ENCODE data around the gene SLC18A3. TPM values are rescaled to one million over a fixed set of nuclear protein-coding genes. Genes with fewer than 3 reads are reported as not detected.

The SLC18A3 gene
- total RNA-seq, 1 experiment from 2014 or later = not detected

DNA sequence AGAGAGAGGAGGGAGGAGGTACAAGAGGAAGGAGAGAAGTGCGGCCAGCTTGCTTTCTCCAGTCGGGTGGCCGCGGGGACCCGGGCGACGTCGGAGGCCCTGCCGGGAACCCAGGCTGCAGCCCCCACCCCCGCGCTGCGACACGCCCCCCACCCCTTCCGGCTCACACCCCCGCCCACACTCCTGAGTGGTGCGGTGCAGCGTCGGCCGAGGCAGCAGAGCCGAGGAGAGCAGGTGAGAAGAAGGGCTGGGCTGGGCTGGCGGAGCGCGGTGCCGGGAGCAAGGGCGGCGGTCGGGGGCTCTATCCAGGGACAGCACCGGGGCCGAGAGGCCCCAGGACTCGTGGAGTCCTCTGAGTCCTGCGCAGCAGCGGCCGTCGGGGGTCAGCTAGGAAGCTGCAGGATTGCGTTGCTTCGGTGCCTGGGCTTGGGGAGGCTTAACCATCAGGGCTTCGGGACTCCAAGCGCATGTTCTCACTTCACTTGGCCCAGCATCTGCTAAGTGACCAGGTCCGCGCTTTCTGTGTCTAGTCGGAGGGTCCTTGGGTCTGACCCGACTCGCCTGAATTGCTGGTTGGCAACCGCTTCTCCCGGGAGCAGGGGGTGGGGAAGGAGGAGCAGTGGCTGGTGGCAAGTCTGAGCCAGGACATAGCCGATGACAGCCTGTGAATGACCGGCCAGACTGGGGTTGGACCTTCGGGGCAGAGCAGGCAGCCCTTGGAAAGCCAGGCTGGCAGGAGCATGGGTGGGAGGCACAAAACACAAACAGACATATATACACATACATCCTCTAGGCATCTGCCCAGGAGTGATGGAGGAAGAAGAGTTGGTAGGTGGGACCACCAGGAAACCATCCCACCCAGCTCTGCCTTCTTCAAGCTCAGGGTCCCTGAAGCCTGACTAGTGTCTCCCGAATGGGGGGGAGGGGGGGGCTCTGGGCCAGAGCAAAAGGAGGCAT lies 4.4 kb downstream of the SLC18A3 start:
- Histone ChIP-seq H3K9me3 (ENCODE audit: control insufficient read depth in 1 of 2, insufficient read depth in 1 of 2, low read depth in 1 of 2, low read length in 2 of 2) (no peaks in the 10 kb centered on the region), H2AFZ (ENCODE audit: low read depth, low read length, poor library complexity, severe bottlenecking) (no peak overlapping the region), H3K27me3 (ENCODE audit: insufficient read depth, low read length) (no peaks in the 10 kb centered on the region), H3K9me2 (ENCODE audit: insufficient read depth) (no peaks in the 10 kb centered on the region), H3K36me3 (ENCODE audit: control insufficient read depth in 1 of 2, insufficient read depth in 2 of 2, low read length in 2 of 2) (no peaks in the 10 kb centered on the region), H4K20me1 (ENCODE audit: insufficient read depth) (no peaks in the 10 kb centered on the region), H3K4me1 (ENCODE audit: control insufficient read depth in 1 of 2, insufficient read depth in 2 of 2, low read length in 2 of 2) (peaks cover 0 to 3% of the 10 kb centered on the region in 2 experiments; a peak in 2 of 4 replicates), H3K79me2 (ENCODE audit: insufficient read depth, low read length) (no peaks in the 10 kb centered on the region), H3K27ac (ENCODE audit: low read depth, low read length) (no peak overlapping the region), H3K9ac (ENCODE audit: low read length) (no peak overlapping the region), H3K4me2 (ENCODE audit: low read length) (no peak overlapping the region), H3K4me3 (replicated peaks in 1 of 2; ENCODE audit: low read depth in 1 of 2, low read length in 2 of 2) (no peak overlapping the region)
- TF ChIP-seq SRF (IDR thresholded peaks at IDR 0.05; ENCODE audit: low read depth) (no peak), SIN3A (IDR thresholded peaks at IDR 0.05; ENCODE audit: low read depth) (no peak), ZFX (IDR thresholded peaks at IDR 0.05) (no peak), TCF7L2 (IDR thresholded peaks at IDR 0.05; ENCODE audit: borderline replicate concordance, extremely low read depth, insufficient read depth, insufficient read length) (no peak), EGR1 (IDR thresholded peaks at IDR 0.05; ENCODE audit: low read depth) (no peak), CEBPB (IDR thresholded peaks at IDR 0.05; ENCODE audit: low read depth) (no peak), POLR2AphosphoS5 (IDR thresholded peaks at IDR 0.05; ENCODE audit: low read depth, low read length) (no peak), ZNF274 (IDR thresholded peaks at IDR 0.05; ENCODE audit: low read depth, low read length) (no peak)
- TF ChIP-seq, protein P1, sequence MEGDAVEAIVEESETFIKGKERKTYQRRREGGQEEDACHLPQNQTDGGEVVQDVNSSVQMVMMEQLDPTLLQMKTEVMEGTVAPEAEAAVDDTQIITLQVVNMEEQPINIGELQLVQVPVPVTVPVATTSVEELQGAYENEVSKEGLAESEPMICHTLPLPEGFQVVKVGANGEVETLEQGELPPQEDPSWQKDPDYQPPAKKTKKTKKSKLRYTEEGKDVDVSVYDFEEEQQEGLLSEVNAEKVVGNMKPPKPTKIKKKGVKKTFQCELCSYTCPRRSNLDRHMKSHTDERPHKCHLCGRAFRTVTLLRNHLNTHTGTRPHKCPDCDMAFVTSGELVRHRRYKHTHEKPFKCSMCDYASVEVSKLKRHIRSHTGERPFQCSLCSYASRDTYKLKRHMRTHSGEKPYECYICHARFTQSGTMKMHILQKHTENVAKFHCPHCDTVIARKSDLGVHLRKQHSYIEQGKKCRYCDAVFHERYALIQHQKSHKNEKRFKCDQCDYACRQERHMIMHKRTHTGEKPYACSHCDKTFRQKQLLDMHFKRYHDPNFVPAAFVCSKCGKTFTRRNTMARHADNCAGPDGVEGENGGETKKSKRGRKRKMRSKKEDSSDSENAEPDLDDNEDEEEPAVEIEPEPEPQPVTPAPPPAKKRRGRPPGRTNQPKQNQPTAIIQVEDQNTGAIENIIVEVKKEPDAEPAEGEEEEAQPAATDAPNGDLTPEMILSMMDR (IDR thresholded peaks at IDR 0.05 in 2 of 3, conservative IDR thresholded peaks at IDR 0.05 in 1 of 3; ENCODE audit: borderline replicate concordance in 1 of 3, insufficient read depth in 1 of 3, low read depth in 2 of 3, low read length in 2 of 3) = no peak
- TF ChIP-seq, protein P2, sequence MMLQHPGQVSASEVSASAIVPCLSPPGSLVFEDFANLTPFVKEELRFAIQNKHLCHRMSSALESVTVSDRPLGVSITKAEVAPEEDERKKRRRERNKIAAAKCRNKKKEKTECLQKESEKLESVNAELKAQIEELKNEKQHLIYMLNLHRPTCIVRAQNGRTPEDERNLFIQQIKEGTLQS (IDR thresholded peaks at IDR 0.05) = no peak
- TF ChIP-seq, protein P3, sequence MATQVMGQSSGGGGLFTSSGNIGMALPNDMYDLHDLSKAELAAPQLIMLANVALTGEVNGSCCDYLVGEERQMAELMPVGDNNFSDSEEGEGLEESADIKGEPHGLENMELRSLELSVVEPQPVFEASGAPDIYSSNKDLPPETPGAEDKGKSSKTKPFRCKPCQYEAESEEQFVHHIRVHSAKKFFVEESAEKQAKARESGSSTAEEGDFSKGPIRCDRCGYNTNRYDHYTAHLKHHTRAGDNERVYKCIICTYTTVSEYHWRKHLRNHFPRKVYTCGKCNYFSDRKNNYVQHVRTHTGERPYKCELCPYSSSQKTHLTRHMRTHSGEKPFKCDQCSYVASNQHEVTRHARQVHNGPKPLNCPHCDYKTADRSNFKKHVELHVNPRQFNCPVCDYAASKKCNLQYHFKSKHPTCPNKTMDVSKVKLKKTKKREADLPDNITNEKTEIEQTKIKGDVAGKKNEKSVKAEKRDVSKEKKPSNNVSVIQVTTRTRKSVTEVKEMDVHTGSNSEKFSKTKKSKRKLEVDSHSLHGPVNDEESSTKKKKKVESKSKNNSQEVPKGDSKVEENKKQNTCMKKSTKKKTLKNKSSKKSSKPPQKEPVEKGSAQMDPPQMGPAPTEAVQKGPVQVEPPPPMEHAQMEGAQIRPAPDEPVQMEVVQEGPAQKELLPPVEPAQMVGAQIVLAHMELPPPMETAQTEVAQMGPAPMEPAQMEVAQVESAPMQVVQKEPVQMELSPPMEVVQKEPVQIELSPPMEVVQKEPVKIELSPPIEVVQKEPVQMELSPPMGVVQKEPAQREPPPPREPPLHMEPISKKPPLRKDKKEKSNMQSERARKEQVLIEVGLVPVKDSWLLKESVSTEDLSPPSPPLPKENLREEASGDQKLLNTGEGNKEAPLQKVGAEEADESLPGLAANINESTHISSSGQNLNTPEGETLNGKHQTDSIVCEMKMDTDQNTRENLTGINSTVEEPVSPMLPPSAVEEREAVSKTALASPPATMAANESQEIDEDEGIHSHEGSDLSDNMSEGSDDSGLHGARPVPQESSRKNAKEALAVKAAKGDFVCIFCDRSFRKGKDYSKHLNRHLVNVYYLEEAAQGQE (IDR thresholded peaks at IDR 0.05; ENCODE audit: low read depth) = no peak
- intact Hi-C loops (cut with micrococcal nuclease) = no loop called here
- ChIA-PET CTCF (no interaction called here), RAD21 (ENCODE audit: low non-redundant PET in 1 of 2, low total read pairs in 2 of 2, uncharacterized antibody in 2 of 2, unreplicated experiment in 2 of 2) (no interaction called here), POLR2A (no interaction called here)
- ATAC-seq = no peak
- DNase-seq (ENCODE audit: low read depth, low spot score) = no peak
- no TSS peak for BruUV-seq (replicated peaks)

All from HCT116 (cell line).